HCT116 (cell line): ENCODE results near the gene INPP5B. TPM values are rescaled to one million over a fixed set of nuclear protein-coding genes. Genes with fewer than 3 reads are reported as not detected.

Source experiments
- ATAC-seq: fragments of 200-7000 bp; cut with Tn5 transposase; 2 replicates; pipeline ENCODE4 v1.9.1; 2020; ENCODE audit warnings: mild to moderate bottlenecking, moderate library complexity
- BruUV-seq: library from RNA; stranded (reverse); fragments of 400-500 nt; replicated peaks from 2 replicates; lab custom pipeline; 2021; lab: Mats Ljungman, UMichigan
- CTCF ChIA-PET: fragments of 300-600 bp; sonication (Branson Sonifier 250); formaldehyde crosslinking; loops from one replicate; lab custom pipeline; 2021; ENCODE audit warnings: antibody characterized with exemption; lab: Charles Lee
- POLR2A ChIA-PET: fragments of 300-600, 350-600 bp; sonication (Branson Sonifier 250); formaldehyde crosslinking; loops from one replicate; lab custom pipeline; 2021; ENCODE audit warnings: antibody characterized with exemption; lab: Charles Lee
- RAD21 ChIA-PET, 2 experiments: fragments of 300-600 bp; sonication (Branson Sonifier 250); formaldehyde crosslinking; loops; one replicate each; lab custom pipeline; 2023; ENCODE audit warnings: low total read pairs in 2 of 2; ENCODE audit not compliant: uncharacterized antibody in 2 of 2, unreplicated experiment in 2 of 2, low non-redundant PET in 1 of 2; lab: Charles Lee
- DNase-seq: peaks from one replicate; pipeline ENCODE4 v3.0.0-alpha.2; 2010; ENCODE audit warnings: low read depth, low spot score
- H2AFZ ChIP-seq: fragments of 200-600 bp; shearing (Covaris generic), sonication (generic); 2 replicates; pipeline ENCODE4 v1.6.1; 2017; ENCODE audit warnings: low read depth, mixed run types, mixed read lengths, antibody characterized with exemption, low read length; ENCODE audit not compliant: poor library complexity, severe bottlenecking
- H3K27ac ChIP-seq: 2 replicates; pipeline ENCODE4 v1.5.1; 2012; ENCODE audit warnings: low read depth, low read length
- H3K27me3 ChIP-seq: fragments of 200-600 bp; sonication (generic); 2 replicates; pipeline ENCODE4 v1.6.1; 2016; ENCODE audit warnings: mixed run types, low read length, mixed read lengths; ENCODE audit not compliant: insufficient read depth
- H3K36me3 ChIP-seq, 2 experiments: fragments of 200-500 bp in 1 of 2; fragments of 200-600 bp in 1 of 2; sonication (Bioruptor generic) in 1 of 2; sonication (generic) in 1 of 2; 2 replicates each; pipeline versions ENCODE4 v1.5.1 to v1.6.1; 2014 to 2016; ENCODE audit warnings: low read length in 2 of 2, inconsistent platforms in 1 of 2, mixed read lengths in 1 of 2, mixed run types in 1 of 2; ENCODE audit not compliant: insufficient read depth in 2 of 2, control insufficient read depth in 1 of 2
- H3K4me1 ChIP-seq, 2 experiments: fragments of 200-600 bp in 1 of 2; sonication (generic) in 1 of 2; 2 replicates each; pipeline versions ENCODE4 v1.5.1 to v1.6.1; 2012 to 2017; ENCODE audit warnings: low read length in 2 of 2, inconsistent platforms in 1 of 2, mild to moderate bottlenecking in 1 of 2, mixed read lengths in 1 of 2, mixed run types in 1 of 2, moderate library complexity in 1 of 2; ENCODE audit not compliant: insufficient read depth in 2 of 2, control insufficient read depth in 1 of 2
- H3K4me2 ChIP-seq: fragments of 200-600 bp; sonication (generic); 2 replicates; pipeline ENCODE4 v1.6.1; 2017; ENCODE audit warnings: mixed run types, low read length, mixed read lengths
- H3K4me3 ChIP-seq, 2 experiments: fragments of 200-600 bp in 1 of 2; sonication (generic) in 1 of 2; replicated peaks in 1 of 2; 2 replicates each; pipeline ENCODE4 v1.5.1; 2011 to 2016; ENCODE audit warnings: low read length in 2 of 2, control low read depth in 1 of 2, low read depth in 1 of 2, mild to moderate bottlenecking in 1 of 2, mixed read lengths in 1 of 2, mixed run types in 1 of 2
- H3K79me2 ChIP-seq: fragments of 200-600 bp; sonication (generic); 2 replicates; pipeline ENCODE4 v1.6.1; 2017; ENCODE audit warnings: mild to moderate bottlenecking, mixed run types, low read length, moderate library complexity, mixed read lengths; ENCODE audit not compliant: insufficient read depth
- H3K9ac ChIP-seq: fragments of 200-600 bp; sonication (generic); 2 replicates; pipeline ENCODE4 v1.6.1; 2016; ENCODE audit warnings: low read length, mixed read lengths
- H3K9me2 ChIP-seq: fragments of 200-600 bp; sonication (generic), shearing (Covaris generic); 2 replicates; pipeline ENCODE4 v1.6.1; 2017; ENCODE audit warnings: mixed run types, mild to moderate bottlenecking, moderate library complexity; ENCODE audit not compliant: insufficient read depth
- H3K9me3 ChIP-seq, 2 experiments: fragments of 200-500 bp in 1 of 2; fragments of 200-600 bp in 1 of 2; sonication (Bioruptor generic) in 1 of 2; sonication (generic) in 1 of 2; 2 replicates each; pipeline ENCODE4 v1.6.1; 2014 to 2017; ENCODE audit warnings: low read length in 2 of 2, mixed read lengths in 2 of 2, inconsistent platforms in 1 of 2, low read depth in 1 of 2, mild to moderate bottlenecking in 1 of 2, mixed run types in 1 of 2, moderate library complexity in 1 of 2; ENCODE audit not compliant: control insufficient read depth in 1 of 2, insufficient read depth in 1 of 2
- H4K20me1 ChIP-seq: fragments of 200-600 bp; sonication (generic), shearing (Covaris generic); 2 replicates; pipeline ENCODE4 v1.6.1; 2017; ENCODE audit warnings: mixed run types, mild to moderate bottlenecking, moderate library complexity; ENCODE audit not compliant: insufficient read depth
- EGR1 ChIP-seq: IDR thresholded peaks from 2 replicates; pipeline ENCODE4 v1.6.1; 2012; ENCODE audit warnings: low read depth
- EZH2 ChIP-seq: fragments of 200-600 bp; sonication (generic); IDR thresholded peaks from 2 replicates; pipeline ENCODE4 v1.6.1; 2017; ENCODE audit warnings: antibody characterized with exemption, mixed run types
- EZH2phosphoT487 ChIP-seq: fragments of 200-600 bp; IDR thresholded peaks from 2 replicates; pipeline ENCODE4 v1.6.1; 2018; ENCODE audit warnings: antibody characterized with exemption, borderline replicate concordance
- JUND ChIP-seq: IDR thresholded peaks from 2 replicates; pipeline ENCODE4 v1.6.1; 2012
- RAD21 ChIP-seq: IDR thresholded peaks from 2 replicates; pipeline ENCODE4 v1.6.1; 2012; ENCODE audit warnings: low read depth, mild to moderate bottlenecking
- SIN3A ChIP-seq: IDR thresholded peaks from 2 replicates; pipeline ENCODE4 v1.6.1; 2012; ENCODE audit warnings: low read depth
- SP1 ChIP-seq: IDR thresholded peaks from 2 replicates; pipeline ENCODE4 v1.6.1; 2012; ENCODE audit warnings: low read depth
- YY1 ChIP-seq: IDR thresholded peaks from 2 replicates; pipeline ENCODE4 v1.6.1; 2011; ENCODE audit warnings: low read length, low read depth, moderate library complexity, mild to moderate bottlenecking; ENCODE audit not compliant: insufficient replicate concordance; ENCODE audit errors: extremely low read depth
- ZBTB33 ChIP-seq: IDR thresholded peaks from 2 replicates; pipeline ENCODE4 v1.6.1; 2011; ENCODE audit warnings: mild to moderate bottlenecking, low read length, moderate library complexity; ENCODE audit not compliant: insufficient replicate concordance; ENCODE audit errors: extremely low read depth
- intact Hi-C: fragments of 100-400 bp; cut with micrococcal nuclease; formaldehyde crosslinking; loops from 2 replicates; pipeline ENCODE4 v1.10.0; 2022
- total RNA-seq: library from RNA; stranded (reverse); gene quantifications from one replicate; pipeline ENCODE4 v1.2.1, GENCODE V29; 2021; ENCODE audit not compliant: unreplicated experiment

The INPP5B gene
- total RNA-seq, 1 experiment from 2014 or later = 20.8 TPM

GRCh38 chr1:37951041-37951782 is 4.4 kb upstream of the INPP5B start:
- no peaks in the 10 kb centered on the region for H3K79me2 ChIP-seq
- no peaks in the 10 kb centered on the region for H3K27me3 ChIP-seq
- DNase-seq (no peak), ATAC-seq (no peak)
- ChIA-PET CTCF (no interaction called here), RAD21 (no interaction called here), POLR2A (no interaction called here)
- no peak overlapping the region for H3K27ac ChIP-seq
- no peak overlapping the region for H3K4me3 ChIP-seq
- TF ChIP-seq EZH2phosphoT487 = no peak
- no peak for TF ChIP-seq SIN3A
- no peak for TF ChIP-seq EZH2
- TF ChIP-seq JUND = no peak
- TF ChIP-seq SP1 = no peak
- no peak for TF ChIP-seq ZBTB33
- no peak for TF ChIP-seq YY1
- TF ChIP-seq RAD21 = no peak
- TF ChIP-seq EGR1 = no peak
- H3K9ac ChIP-seq = no peak overlapping the region
- peaks cover 9 to 35% of the 10 kb centered on the region in 2 experiments; a peak in 3 of 4 replicates for H3K4me1 ChIP-seq
- no peaks in the 10 kb centered on the region for H3K9me2 ChIP-seq
- no peaks in the 10 kb centered on the region for H3K9me3 ChIP-seq
- intact Hi-C loops = no loop called here
- H2AFZ ChIP-seq = no peak overlapping the region
- H4K20me1 ChIP-seq = no peaks in the 10 kb centered on the region
- H3K36me3 ChIP-seq = no peaks in the 10 kb centered on the region
- H3K4me2 ChIP-seq = no peak overlapping the region
- BruUV-seq = no TSS peak
